Stimulated activated naive B cell treated with anti-CD40 and anti-IgM and Interleukin-4, amounts not matched to agents 10 μg/mL and 1 μg/mL and 100 μg/mL, for 72 hours (primary cell): ENCODE data around the gene FNDC3B.

Source experiments
- ATAC-seq, 2 donors: fragments of 150-1000 bp; cut with Tn5 transposase; replicated peaks; 2 replicates each; pipeline ENCODE4 v1.10.0; 2021; ENCODE audit warnings: moderate library complexity in 1 of 2
- DNase-seq: peaks from one replicate; pipeline ENCODE4 v3.0.0; 2021
- H3K27ac Mint-ChIP-seq: one replicate; pipeline ENCODE4 v1.8.0; 2022; ENCODE audit warnings: mild to moderate bottlenecking, mixed read lengths
- H3K27me3 Mint-ChIP-seq, 2 donors: one replicate each; pipeline ENCODE4 v1.8.0; 2022; ENCODE audit warnings: mixed read lengths in 2 of 2
- H3K36me3 Mint-ChIP-seq, 2 donors: one replicate each; pipeline ENCODE4 v1.8.0; 2022; ENCODE audit warnings: mixed read lengths in 2 of 2, mild to moderate bottlenecking in 1 of 2
- H3K4me1 Mint-ChIP-seq, 2 donors: one replicate each; pipeline ENCODE4 v1.8.0; 2022; ENCODE audit warnings: mixed read lengths in 2 of 2, mild to moderate bottlenecking in 1 of 2
- H3K4me3 Mint-ChIP-seq, 2 donors: one replicate each; pipeline ENCODE4 v1.8.0; 2022; ENCODE audit warnings: mild to moderate bottlenecking in 2 of 2, mixed read lengths in 2 of 2, moderate library complexity in 1 of 2
- H3K9me3 Mint-ChIP-seq, 2 donors: one replicate each; pipeline ENCODE4 v1.8.0; 2022; ENCODE audit warnings: mixed read lengths in 2 of 2, mild to moderate bottlenecking in 1 of 2

Gene FNDC3B

DNA sequence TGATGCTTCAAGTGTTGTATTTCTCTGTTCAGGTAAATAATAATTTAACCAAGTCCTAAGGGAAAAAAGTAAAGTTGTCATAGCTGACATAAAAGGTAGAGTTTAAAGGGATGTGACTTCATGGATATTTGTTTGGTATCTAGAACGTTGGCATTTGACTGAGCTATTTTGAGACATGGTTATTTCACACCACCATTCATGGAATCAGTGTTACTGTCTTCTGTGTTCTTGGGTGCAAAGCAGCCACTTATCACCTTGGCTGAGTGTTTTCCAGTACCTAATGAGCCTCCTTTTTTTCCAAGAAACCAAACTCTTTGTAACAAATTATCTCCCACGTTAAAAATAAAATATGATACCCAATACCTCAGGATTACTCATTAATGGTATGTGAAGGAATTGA is 253.0 kb downstream of the FNDC3B start:
- Mint-ChIP-seq H3K27ac (no peak overlapping the region), H3K27me3 (no peaks in the 10 kb centered on the region)
- no peak for ATAC-seq

DNA sequence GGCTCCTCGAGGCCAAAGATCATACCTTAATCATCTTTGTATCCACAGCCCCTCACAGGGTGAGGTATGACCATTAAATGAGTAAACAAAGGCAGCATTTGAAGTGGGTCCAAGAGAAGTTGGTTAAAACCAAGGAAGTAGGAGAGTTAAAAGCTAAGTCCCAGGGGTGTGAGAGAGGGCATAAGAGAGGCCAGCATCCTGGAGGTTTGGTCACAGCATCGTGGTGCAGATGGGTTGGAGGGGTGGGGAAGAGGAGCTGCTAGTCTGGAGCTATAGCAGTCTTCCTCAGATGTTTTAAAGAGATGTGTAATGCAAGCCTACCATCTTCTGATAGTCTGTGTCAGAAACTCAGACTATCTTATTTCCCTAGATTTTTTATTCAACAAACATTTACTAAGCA is 253.7 kb downstream of the FNDC3B start:
- H3K36me3 Mint-ChIP-seq = peaks cover 30 to 60% of the 10 kb centered on the region in 2 donors
- ATAC-seq = no peak
- H3K27me3 Mint-ChIP-seq = no peaks in the 10 kb centered on the region
- H3K27ac Mint-ChIP-seq = no peak overlapping the region
- peaks cover 10 to 17% of the 10 kb centered on the region in 2 donors for H3K9me3 Mint-ChIP-seq
- DNase-seq = no peak
- H3K4me3 Mint-ChIP-seq = no peak overlapping the region
- peaks cover 15 to 17% of the 10 kb centered on the region in 2 donors for H3K4me1 Mint-ChIP-seq

More for the DNA sequence above, 253.0 kb downstream of the FNDC3B start:
- H3K4me3 Mint-ChIP-seq = no peak overlapping the region
- H3K4me1 Mint-ChIP-seq = peaks cover 15 to 17% of the 10 kb centered on the region in 2 donors
- DNase-seq = no peak
- H3K36me3 Mint-ChIP-seq = peaks cover 30 to 58% of the 10 kb centered on the region in 2 donors
- H3K9me3 Mint-ChIP-seq = peaks cover 10 to 17% of the 10 kb centered on the region in 2 donors

DNA sequence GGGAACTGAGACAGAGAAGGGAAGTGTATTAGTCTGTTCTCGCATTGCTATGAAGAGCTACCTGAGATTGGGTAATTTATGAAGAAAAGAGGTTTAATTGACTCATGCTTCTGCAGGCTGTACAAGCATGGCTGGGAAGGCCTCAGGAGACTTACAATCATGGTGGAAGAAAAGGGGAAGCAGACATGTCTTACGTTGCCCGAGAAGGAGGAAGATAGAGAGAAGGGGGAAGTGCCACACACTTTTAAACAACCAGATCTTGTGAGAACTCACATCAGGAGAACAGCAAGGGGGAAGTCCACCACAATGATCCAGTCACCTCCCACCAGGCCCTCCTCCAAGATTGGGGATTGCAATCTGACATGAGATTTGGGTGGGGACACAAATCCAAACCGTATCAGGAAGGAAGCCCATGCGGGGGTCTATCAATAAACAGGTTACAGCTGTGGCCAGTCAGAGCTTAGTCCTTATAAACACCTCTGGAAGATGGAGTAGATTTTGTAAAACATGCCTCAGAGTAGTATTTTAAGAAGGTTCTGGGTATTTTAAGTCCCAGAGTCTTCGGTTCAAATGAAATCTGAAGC is 254.9 kb downstream of the FNDC3B start:
- Mint-ChIP-seq H3K4me3 (no peak overlapping the region), H3K9me3 (peaks cover 10 to 17% of the 10 kb centered on the region in 2 donors), H3K36me3 (peaks cover 26 to 57% of the 10 kb centered on the region in 2 donors), H3K27ac (peak overlapping the region; percentile 43), H3K27me3 (no peaks in the 10 kb centered on the region), H3K4me1 (peaks cover 6 to 11% of the 10 kb centered on the region in 2 donors)
- peak; percentile 55 to 59 for ATAC-seq
- no peak for DNase-seq

DNA sequence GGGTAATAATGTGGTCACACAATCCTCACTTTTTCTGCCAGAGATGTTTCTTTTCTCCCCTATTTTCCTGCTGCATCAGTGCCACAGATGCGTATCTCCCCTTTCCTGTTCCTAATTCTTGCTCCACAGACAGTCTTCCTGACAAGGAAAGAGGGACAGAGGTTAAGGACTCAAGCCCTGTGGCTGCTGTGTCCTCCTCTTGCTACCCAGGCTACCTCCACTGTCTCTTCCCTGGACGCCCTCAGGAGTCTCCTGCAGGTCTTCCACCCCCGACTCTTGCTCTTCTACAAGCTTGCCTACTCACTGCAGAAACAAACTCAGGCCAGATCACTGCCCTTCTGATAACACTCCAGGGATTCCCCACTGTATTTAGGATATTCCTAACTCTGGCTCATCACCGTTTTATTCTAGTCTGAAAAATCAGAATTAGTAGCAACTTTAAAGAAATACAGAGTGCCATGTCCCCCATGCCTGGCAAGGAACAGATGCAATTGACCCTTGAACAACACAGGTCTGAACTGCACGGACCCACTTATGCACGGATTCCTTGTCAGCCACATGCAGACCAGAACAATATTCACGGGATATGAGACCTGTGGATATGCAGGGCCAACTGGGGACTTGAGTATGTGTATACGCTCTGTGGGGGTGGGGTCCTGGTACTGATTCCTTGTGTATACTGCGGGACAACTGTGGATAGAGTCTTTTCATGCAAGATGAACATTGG is 257.0 kb downstream of the FNDC3B start:
- Mint-ChIP-seq H3K27ac (no peak overlapping the region), H3K4me3 (no peak overlapping the region), H3K36me3 (peaks cover 21 to 54% of the 10 kb centered on the region in 2 donors), H3K4me1 (peaks cover 0 to 5% of the 10 kb centered on the region in 2 donors), H3K27me3 (no peaks in the 10 kb centered on the region), H3K9me3 (peaks cover 10 to 17% of the 10 kb centered on the region in 2 donors)
- DNase-seq = no peak
- ATAC-seq = no peak

DNA sequence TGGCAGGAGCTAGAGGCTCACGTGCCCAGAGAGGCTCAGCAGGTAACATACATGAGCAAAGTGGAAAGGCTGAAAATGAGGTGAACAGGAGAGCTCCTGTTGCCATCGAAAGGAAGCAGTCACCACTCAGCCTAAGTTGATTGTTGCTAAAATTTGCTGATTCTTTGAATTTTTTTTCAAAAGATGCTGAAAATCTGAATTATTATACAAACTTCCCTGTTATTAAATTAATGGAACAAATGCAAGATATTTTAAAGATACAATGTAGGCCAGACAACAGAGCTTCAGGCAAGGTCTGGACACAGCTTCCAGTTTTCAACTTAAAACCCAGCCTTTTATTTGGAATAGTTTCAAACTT is 257.6 kb downstream of the FNDC3B start:
- Mint-ChIP-seq H3K9me3 (peaks cover 10 to 17% of the 10 kb centered on the region in 2 donors), H3K4me3 (no peak overlapping the region), H3K27me3 (no peaks in the 10 kb centered on the region), H3K4me1 (peaks cover 0 to 5% of the 10 kb centered on the region in 2 donors), H3K36me3 (peaks cover 21 to 54% of the 10 kb centered on the region in 2 donors), H3K27ac (no peak overlapping the region)
- no peak for DNase-seq
- no peak for ATAC-seq

DNA sequence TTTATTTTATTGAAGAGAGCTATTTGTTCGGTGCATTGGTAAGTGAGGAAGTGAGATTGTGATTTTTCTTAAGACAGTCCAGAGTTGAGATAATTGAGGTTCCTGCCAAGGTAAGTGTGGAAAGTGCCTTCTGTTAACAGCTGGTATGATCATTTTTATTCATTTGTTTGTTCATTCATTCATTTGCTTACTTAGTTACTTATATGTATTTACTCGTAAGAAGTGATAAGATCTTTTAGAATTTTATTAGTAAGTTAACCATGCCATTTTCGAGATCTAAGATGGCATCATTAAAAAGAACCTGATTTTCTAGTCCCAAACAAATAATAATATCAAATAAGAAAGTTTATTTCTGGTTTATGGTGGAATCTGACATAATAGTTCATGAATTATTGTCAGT is 258.9 kb downstream of the FNDC3B start:
- H3K4me1 Mint-ChIP-seq = peaks cover 0 to 5% of the 10 kb centered on the region in 2 donors
- no peak overlapping the region for H3K4me3 Mint-ChIP-seq
- H3K27me3 Mint-ChIP-seq = no peaks in the 10 kb centered on the region
- no peak for ATAC-seq
- H3K36me3 Mint-ChIP-seq = peaks cover 16 to 44% of the 10 kb centered on the region in 2 donors
- no peak for DNase-seq
- H3K27ac Mint-ChIP-seq = no peak overlapping the region
- H3K9me3 Mint-ChIP-seq = peaks cover 7 to 9% of the 10 kb centered on the region in 2 donors

DNA sequence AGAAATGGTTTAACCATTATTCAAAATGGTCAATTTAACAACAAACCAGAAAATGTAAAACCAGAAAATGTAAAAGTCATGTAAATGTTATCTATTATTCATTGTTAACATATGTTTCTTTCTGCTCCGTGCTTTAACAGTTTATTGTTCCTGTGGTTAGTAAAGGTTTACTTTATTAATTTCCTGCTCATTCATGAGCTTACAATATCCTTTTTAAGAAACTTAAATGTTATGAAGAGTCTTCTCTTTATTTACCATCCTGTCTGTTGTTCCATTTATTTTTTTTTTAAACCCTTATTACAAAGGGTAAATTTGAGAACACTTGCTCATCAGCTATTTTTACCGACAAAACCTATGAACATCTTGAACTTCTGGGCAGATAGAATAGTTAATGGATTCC is 260.8 kb downstream of the FNDC3B start:
- H3K27ac Mint-ChIP-seq = no peak overlapping the region
- H3K27me3 Mint-ChIP-seq = no peaks in the 10 kb centered on the region
- DNase-seq = no peak
- no peak for ATAC-seq
- peaks cover 12 to 36% of the 10 kb centered on the region in 2 donors for H3K36me3 Mint-ChIP-seq
- no peak overlapping the region for H3K4me3 Mint-ChIP-seq
- no peaks in the 10 kb centered on the region for H3K4me1 Mint-ChIP-seq
- H3K9me3 Mint-ChIP-seq = peaks cover 0 to 2% of the 10 kb centered on the region in 2 donors

DNA sequence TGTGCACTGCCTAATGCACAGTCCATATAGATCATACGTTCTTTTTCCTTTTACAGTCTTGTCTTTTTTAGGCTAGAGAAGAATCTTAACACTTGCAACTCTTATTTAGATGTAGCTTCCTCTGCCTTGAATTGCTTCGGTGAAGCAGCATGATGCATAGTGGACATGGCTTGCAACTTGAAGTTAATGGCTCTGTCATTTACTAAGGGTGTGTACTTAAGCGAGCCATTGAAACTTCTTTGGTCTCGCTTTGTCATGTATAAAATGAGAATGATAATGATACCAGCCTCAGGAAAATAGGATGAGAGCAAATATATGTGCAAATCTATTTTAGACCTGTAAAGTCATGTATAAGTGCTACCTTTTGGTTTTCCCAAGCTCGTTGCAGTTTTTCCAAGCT is 261.5 kb downstream of the FNDC3B start:
- H3K4me1 Mint-ChIP-seq = no peaks in the 10 kb centered on the region
- H3K4me3 Mint-ChIP-seq = no peak overlapping the region
- no peak overlapping the region for H3K27ac Mint-ChIP-seq
- H3K9me3 Mint-ChIP-seq = peaks cover 0 to 2% of the 10 kb centered on the region in 2 donors
- no peaks in the 10 kb centered on the region for H3K27me3 Mint-ChIP-seq
- ATAC-seq = no peak
- H3K36me3 Mint-ChIP-seq = peaks cover 14 to 36% of the 10 kb centered on the region in 2 donors
- no peak for DNase-seq

DNA sequence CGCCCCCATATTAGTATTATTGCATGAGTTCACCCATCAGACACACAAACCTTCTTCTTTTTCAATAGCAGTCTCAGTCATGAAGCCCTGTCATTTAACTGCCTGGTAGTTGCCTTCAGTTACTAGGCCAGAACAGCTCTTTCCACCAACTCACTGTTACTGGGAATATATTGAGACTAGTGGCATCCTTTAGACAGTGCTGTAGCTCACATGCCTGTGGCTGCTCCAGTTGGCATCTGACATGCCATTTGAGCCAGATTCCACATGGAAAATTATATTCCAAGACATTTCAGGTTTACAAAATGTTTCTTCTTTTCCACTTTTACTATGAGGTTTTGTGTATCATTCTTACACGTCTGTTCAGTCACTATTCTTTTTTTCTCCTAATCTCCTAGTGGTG is 262.8 kb downstream of the FNDC3B start:
- Mint-ChIP-seq H3K27ac (no peak overlapping the region), H3K9me3 (no peaks in the 10 kb centered on the region), H3K4me1 (no peaks in the 10 kb centered on the region), H3K36me3 (peaks cover 4 to 26% of the 10 kb centered on the region in 2 donors), H3K27me3 (no peaks in the 10 kb centered on the region), H3K4me3 (no peak overlapping the region)
- no peak for ATAC-seq
- no peak for DNase-seq

DNA sequence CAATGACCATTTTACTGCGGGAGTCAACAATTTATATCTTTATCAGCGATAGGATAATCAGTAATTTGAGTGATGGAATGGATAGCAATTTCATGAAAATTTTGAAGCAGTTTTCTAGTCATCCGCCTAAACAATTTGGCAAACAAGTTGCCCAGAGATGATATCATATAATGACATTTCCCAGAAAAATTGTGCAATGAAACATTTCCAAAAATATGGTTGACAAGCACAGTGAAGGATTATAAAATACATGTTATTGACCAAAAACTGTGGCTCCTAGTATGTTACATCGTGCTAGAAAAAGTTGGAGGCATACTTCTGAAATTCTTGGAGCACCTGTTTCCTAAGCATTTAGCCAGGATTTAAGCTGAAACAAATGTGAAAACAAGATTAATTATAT is 263.8 kb downstream of the FNDC3B start:
- Mint-ChIP-seq H3K4me1 (no peaks in the 10 kb centered on the region), H3K4me3 (no peak overlapping the region), H3K27me3 (no peaks in the 10 kb centered on the region), H3K27ac (no peak overlapping the region), H3K9me3 (no peaks in the 10 kb centered on the region), H3K36me3 (peaks cover 9 to 24% of the 10 kb centered on the region in 2 donors)
- DNase-seq (no peak), ATAC-seq (no peak)

DNA sequence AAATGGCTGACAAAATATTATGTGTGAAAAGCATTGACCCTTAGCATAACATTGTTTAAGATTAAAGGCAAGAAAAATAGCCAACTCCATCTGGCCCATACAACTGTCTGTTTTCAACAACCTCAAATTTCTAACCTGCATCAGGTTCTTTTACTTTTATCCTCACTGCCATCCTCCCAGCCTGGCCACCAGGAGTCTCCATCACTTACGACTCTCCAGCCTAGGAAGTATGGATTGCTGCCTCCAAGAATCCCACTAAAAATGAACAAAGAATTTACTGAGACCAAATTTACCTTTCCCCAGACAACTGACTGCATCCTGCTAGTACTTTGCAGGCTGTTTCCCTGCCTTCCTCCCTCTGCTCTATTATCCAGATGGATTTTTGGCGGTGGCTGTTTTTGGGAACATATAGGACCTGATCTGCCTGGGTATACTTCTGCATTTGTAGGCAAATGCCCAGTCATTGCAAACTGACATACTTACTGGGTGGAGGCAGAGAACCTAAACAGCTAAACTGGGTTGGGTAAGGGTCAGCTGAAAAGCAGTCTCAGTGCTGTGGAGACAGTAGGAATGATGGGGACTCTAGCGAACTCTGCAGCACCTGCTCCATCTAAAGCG is 264.7 kb downstream of the FNDC3B start:
- DNase-seq (no peak), ATAC-seq (no peak)
- H3K36me3 Mint-ChIP-seq = peaks cover 9 to 20% of the 10 kb centered on the region in 2 donors
- no peak overlapping the region for H3K27ac Mint-ChIP-seq
- no peak overlapping the region for H3K4me3 Mint-ChIP-seq
- no peaks in the 10 kb centered on the region for H3K27me3 Mint-ChIP-seq
- no peaks in the 10 kb centered on the region for H3K4me1 Mint-ChIP-seq
- no peaks in the 10 kb centered on the region for H3K9me3 Mint-ChIP-seq

DNA sequence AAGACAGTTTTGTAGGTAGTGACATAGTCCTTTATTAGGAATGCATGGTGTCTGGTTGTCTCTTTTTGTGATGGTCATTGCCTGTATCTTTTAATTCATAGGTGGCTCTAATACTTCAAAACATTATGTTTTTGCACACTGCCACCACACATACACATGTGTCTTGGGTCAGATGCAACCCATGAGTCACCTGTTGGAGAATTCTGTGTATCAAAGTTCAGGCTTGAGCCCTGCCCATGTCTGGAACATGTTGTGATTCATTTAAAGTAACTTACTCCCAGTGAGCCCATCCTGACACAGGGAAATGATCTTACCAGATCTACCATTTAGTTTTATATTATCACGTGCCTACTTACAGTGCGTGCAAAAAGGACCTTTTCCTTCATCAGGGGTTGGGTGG is 266.2 kb downstream of the FNDC3B start:
- peaks cover 14 to 20% of the 10 kb centered on the region in 2 donors for H3K36me3 Mint-ChIP-seq
- no peaks in the 10 kb centered on the region for H3K4me1 Mint-ChIP-seq
- no peaks in the 10 kb centered on the region for H3K27me3 Mint-ChIP-seq
- no peaks in the 10 kb centered on the region for H3K9me3 Mint-ChIP-seq
- H3K27ac Mint-ChIP-seq = no peak overlapping the region
- H3K4me3 Mint-ChIP-seq = no peak overlapping the region
- ATAC-seq (no peak), DNase-seq (no peak)

DNA sequence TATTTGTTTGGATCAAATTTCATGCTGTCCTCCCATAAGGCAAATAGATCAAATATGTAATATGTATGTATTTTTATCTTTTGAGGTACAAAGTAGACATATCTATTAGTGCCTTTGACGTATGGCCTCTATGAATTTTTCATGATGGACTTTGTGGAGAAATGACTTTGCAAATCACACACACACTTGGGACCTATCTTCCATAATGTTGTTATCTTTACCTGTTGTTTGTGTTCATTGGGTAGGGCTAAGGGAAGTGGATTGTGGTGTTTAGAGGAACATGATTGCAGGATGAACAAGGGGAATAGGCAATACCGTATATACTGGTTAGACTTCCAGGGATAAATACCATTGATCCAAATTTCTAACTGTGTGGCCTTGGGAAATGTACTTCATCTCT is 266.6 kb downstream of the FNDC3B start:
- H3K4me1 Mint-ChIP-seq = no peaks in the 10 kb centered on the region
- DNase-seq (no peak), ATAC-seq (no peak)
- no peaks in the 10 kb centered on the region for H3K27me3 Mint-ChIP-seq
- H3K9me3 Mint-ChIP-seq = no peaks in the 10 kb centered on the region
- H3K4me3 Mint-ChIP-seq = no peak overlapping the region
- H3K27ac Mint-ChIP-seq = no peak overlapping the region
- peaks cover 16 to 18% of the 10 kb centered on the region in 2 donors for H3K36me3 Mint-ChIP-seq

DNA sequence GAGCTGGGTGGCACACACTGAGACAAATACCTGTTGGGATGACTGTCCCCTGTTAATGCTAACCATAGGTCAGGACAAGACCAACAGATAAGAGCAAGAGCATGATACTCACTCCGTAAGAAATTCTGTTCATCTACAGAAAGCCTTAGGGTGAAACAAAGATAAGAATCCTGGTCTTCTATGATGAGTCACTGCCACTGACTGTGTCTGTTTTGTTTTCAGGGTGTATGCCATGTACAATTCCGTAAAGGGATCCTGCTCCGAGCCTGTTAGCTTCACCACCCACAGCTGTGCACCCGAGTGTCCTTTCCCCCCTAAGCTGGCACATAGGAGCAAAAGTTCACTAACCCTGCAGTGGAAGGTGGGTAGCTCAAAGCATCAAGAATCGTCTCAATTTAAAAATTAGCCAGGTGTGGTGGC is 267.8 kb downstream of the FNDC3B start:
- Mint-ChIP-seq H3K9me3 (no peaks in the 10 kb centered on the region), H3K4me3 (no peak overlapping the region), H3K27me3 (no peaks in the 10 kb centered on the region), H3K27ac (no peak overlapping the region), H3K4me1 (no peaks in the 10 kb centered on the region), H3K36me3 (peaks cover 16 to 22% of the 10 kb centered on the region in 2 donors)
- ATAC-seq (no peak), DNase-seq (no peak)

DNA sequence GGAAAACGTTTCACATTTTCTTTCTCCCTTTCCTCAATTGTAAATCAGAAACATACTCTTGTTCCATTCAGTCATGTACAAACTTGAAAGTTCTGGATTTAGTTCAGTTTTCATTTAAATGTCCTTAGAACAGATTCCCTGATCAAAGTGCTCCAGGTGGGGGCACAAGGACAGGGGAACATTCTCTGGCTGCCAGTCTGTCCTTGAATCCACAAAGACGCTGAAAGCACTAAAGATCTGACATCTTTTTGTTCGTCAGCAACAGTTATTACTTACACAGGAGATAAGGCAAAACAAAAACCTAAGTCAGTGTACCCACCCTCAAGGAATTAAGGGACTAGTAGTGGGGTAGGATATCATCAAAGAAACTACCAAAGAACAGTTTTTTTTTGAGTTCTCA is 269.7 kb downstream of the FNDC3B start:
- no peak overlapping the region for H3K4me3 Mint-ChIP-seq
- H3K36me3 Mint-ChIP-seq = peaks cover 18 to 30% of the 10 kb centered on the region in 2 donors
- ATAC-seq (no peak), DNase-seq (no peak)
- peak overlapping the region; percentile 31 for H3K27ac Mint-ChIP-seq
- no peaks in the 10 kb centered on the region for H3K9me3 Mint-ChIP-seq
- no peaks in the 10 kb centered on the region for H3K4me1 Mint-ChIP-seq
- H3K27me3 Mint-ChIP-seq = no peaks in the 10 kb centered on the region
